K562 (cell line): Measurements from ENCODE around the gene MYADML2. TPM values are rescaled to one million over a fixed set of nuclear protein-coding genes. Genes with fewer than 3 reads are reported as not detected.

ENCODE experiments used
- CXXC5 ChIP-seq: fragments of 250-450 bp; sonication (Bioruptor Pico); IDR thresholded peaks from 2 replicates; pipeline ENCODE4 v1.8.0; 2022; ENCODE audit warnings: inconsistent platforms, mild to moderate bottlenecking, moderate library complexity
- DACH1 ChIP-seq: fragments of 450-650 bp; IDR thresholded peaks from 2 replicates; pipeline ENCODE4 v1.6.1; 2018; ENCODE audit not compliant: partially characterized antibody
- GATAD2A ChIP-seq: fragments of 450-650 bp; IDR thresholded peaks from 2 replicates; pipeline ENCODE4 v1.6.1; 2017
- HDAC1 ChIP-seq, 2 experiments: fragments of 450-650 bp; IDR thresholded peaks; 2 replicates each; pipeline ENCODE4 v1.6.1; 2016 to 2017; ENCODE audit warnings: inconsistent platforms in 1 of 2, mild to moderate bottlenecking in 1 of 2, moderate library complexity in 1 of 2
- MLLT1 ChIP-seq, 2 experiments: fragments of 450-650 bp; IDR thresholded peaks; 2 replicates each; pipeline ENCODE4 v1.6.1; 2016
- TARDBP ChIP-seq: fragments of 450-650 bp; IDR thresholded peaks from 2 replicates; pipeline ENCODE4 v1.6.1; 2016
- WHSC1 ChIP-seq: IDR thresholded peaks from one replicate; pipeline ENCODE4 v1.6.1; 2012; ENCODE audit warnings: low read length, control low read depth, inconsistent platforms
- ZNF75A ChIP-seq: fragments of 450-650 bp; formaldehyde crosslinking; IDR thresholded peaks from 2 replicates; pipeline ENCODE4 v1.4.0; 2020; ENCODE audit warnings: mild to moderate bottlenecking
- polyA plus RNA-seq, 8 experiments: library from polyadenylated mRNA; depleted of rRNA in 4 of 8; stranded (reverse) in 5 of 8; unstranded in 3 of 8; fragments of >200 nt; fragmentation: Nextera tagmentation in 2 of 8; fragmentation: Illumina TruSeq in 1 of 8; extraction: Ambion mirVana in 2 of 8; extraction: Trizol in 1 of 8; gene quantifications; 2 replicates each; pipeline versions ENCODE4 v1.2.1 to v1.2.3, GENCODE V29; 2011 to 2014; ENCODE audit warnings: inconsistent platforms in 1 of 8, missing spikeins in 1 of 8
- total RNA-seq, 7 experiments: library from RNA; depleted of rRNA in 6 of 7; stranded (reverse); fragments of >200 nt in 6 of 7; fragmentation: Illumina TruSeq in 2 of 7; extraction: Trizol in 2 of 7; gene quantifications; 2 replicates each; pipeline versions ENCODE4 v1.2.1 to v1.2.3, GENCODE V29; 2011 to 2021; ENCODE audit warnings: low replicate concordance in 1 of 7
- TF ChIP-seq, protein P1 (sequence below): fragments of 250-450 bp; sonication (Bioruptor Pico); IDR thresholded peaks from 2 replicates; pipeline ENCODE4 v1.8.0; 2022; ENCODE audit warnings: inconsistent platforms
- TF ChIP-seq, protein P2 (sequence below): fragments of 250-450 bp; sonication (Bioruptor Pico); IDR thresholded peaks from 2 replicates; pipeline ENCODE4 v1.9.0; 2021; ENCODE audit warnings: mild to moderate bottlenecking
- TF ChIP-seq, protein P3 (sequence below): fragments of 200-800 bp; sonication (Bioruptor generic); IDR thresholded peaks from 2 replicates; pipeline ENCODE4 v1.6.1; 2017; ENCODE audit warnings: missing genetic modification characterization, missing compliant biosample characterization
- TF ChIP-seq, protein P4 (sequence below), 2 experiments: fragments of 450-650 bp; formaldehyde crosslinking in 1 of 2; IDR thresholded peaks; 2 replicates each; pipeline versions ENCODE4 v1.4.0 to v1.6.1; 2014 to 2020; ENCODE audit warnings: mild to moderate bottlenecking in 2 of 2, borderline replicate concordance in 1 of 2, low read depth in 1 of 2
- TF ChIP-seq, protein P5 (sequence below): fragments of 250-450 bp; sonication (Bioruptor Pico); IDR thresholded peaks from 2 replicates; pipeline ENCODE4 v1.8.0; 2021; ENCODE audit warnings: moderate library complexity, mild to moderate bottlenecking, inconsistent platforms

Gene MYADML2
- total and polyA plus RNA-seq, 9 of the 15 experiments (the other 6 are each of a cell fraction or from before 2014, with no cell fraction given), result not detected

DNA sequence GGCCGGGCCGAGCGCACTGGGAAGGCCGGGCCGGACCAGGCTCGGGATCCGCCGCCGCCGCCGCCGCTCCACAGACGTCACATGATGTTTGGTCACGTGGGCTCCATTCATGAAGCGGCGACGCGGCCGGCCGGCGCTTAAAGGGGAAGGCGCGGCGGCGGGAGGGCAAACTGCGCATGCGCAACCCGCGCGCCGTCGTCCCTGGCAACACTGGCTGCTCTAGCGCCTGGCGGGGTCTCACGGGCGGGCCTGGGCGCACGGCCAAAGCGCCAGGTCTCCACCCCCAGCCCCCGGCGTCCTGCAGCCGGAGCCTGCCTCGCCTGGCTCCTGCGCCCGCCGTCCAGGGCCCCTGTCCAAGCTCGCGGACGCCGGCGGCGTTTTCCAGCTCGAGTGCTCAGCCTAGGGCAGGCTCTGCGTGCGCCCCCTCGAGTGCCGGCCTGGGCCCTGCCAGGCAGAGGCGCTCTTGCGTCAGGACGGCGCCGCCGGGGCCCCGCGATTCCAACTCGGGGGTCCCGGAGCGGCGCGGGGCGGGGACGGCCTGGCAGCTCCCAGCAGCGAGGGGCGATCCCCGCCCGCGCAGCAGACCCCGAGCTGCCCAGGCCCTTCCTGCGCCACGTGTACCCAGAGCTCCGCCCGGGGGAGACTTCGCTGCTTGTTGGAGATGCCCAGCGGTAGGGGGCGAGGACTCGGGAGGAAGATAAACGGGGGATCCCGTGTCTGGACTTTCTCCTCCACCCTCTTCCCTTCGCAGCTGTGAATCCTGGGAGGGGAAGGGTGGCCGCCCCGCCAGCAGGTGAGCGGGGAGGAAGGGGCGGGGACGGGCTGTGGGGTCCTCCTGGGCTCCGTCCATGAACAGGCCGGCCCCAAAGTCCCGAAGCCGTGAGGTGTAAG, 19.1 kb downstream of the MYADML2 start, which contains the start of gene MAFG (continued):
- TF ChIP-seq, protein P1, sequence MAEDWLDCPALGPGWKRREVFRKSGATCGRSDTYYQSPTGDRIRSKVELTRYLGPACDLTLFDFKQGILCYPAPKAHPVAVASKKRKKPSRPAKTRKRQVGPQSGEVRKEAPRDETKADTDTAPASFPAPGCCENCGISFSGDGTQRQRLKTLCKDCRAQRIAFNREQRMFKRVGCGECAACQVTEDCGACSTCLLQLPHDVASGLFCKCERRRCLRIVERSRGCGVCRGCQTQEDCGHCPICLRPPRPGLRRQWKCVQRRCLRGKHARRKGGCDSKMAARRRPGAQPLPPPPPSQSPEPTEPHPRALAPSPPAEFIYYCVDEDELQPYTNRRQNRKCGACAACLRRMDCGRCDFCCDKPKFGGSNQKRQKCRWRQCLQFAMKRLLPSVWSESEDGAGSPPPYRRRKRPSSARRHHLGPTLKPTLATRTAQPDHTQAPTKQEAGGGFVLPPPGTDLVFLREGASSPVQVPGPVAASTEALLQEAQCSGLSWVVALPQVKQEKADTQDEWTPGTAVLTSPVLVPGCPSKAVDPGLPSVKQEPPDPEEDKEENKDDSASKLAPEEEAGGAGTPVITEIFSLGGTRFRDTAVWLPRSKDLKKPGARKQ (CRISPR knock-in tag), result no peak
- TF ChIP-seq MLLT1 (IDR thresholded peaks at IDR 0.05) (no peak), CXXC5 (CRISPR knock-in tag) (peak; percentile 84), TARDBP (no peak; the same call in 1 of the 2 replicates), WHSC1 (no peak), ZNF75A (CRISPR knock-in tag) (no peak), GATAD2A (no peak), DACH1 (no peak), HDAC1 (IDR thresholded peaks at IDR 0.05) (peak in 1 of 2 experiments; percentile 59; a peak in 1 of 4 replicates)
- TF ChIP-seq, protein P2, sequence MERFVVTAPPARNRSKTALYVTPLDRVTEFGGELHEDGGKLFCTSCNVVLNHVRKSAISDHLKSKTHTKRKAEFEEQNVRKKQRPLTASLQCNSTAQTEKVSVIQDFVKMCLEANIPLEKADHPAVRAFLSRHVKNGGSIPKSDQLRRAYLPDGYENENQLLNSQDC (CRISPR knock-in tag), result peak; percentile 60; the same call in 1 of the 2 replicates
- TF ChIP-seq, protein P3, sequence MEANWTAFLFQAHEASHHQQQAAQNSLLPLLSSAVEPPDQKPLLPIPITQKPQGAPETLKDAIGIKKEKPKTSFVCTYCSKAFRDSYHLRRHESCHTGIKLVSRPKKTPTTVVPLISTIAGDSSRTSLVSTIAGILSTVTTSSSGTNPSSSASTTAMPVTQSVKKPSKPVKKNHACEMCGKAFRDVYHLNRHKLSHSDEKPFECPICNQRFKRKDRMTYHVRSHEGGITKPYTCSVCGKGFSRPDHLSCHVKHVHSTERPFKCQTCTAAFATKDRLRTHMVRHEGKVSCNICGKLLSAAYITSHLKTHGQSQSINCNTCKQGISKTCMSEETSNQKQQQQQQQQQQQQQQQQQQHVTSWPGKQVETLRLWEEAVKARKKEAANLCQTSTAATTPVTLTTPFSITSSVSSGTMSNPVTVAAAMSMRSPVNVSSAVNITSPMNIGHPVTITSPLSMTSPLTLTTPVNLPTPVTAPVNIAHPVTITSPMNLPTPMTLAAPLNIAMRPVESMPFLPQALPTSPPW (CRISPR knock-in tag), result peak; percentile 32
- TF ChIP-seq, protein P4, sequence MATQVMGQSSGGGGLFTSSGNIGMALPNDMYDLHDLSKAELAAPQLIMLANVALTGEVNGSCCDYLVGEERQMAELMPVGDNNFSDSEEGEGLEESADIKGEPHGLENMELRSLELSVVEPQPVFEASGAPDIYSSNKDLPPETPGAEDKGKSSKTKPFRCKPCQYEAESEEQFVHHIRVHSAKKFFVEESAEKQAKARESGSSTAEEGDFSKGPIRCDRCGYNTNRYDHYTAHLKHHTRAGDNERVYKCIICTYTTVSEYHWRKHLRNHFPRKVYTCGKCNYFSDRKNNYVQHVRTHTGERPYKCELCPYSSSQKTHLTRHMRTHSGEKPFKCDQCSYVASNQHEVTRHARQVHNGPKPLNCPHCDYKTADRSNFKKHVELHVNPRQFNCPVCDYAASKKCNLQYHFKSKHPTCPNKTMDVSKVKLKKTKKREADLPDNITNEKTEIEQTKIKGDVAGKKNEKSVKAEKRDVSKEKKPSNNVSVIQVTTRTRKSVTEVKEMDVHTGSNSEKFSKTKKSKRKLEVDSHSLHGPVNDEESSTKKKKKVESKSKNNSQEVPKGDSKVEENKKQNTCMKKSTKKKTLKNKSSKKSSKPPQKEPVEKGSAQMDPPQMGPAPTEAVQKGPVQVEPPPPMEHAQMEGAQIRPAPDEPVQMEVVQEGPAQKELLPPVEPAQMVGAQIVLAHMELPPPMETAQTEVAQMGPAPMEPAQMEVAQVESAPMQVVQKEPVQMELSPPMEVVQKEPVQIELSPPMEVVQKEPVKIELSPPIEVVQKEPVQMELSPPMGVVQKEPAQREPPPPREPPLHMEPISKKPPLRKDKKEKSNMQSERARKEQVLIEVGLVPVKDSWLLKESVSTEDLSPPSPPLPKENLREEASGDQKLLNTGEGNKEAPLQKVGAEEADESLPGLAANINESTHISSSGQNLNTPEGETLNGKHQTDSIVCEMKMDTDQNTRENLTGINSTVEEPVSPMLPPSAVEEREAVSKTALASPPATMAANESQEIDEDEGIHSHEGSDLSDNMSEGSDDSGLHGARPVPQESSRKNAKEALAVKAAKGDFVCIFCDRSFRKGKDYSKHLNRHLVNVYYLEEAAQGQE (IDR thresholded peaks at IDR 0.05; ENCODE audit: borderline replicate concordance), result peak; percentile 89
- TF ChIP-seq, protein P4 (CRISPR knock-in tag; IDR thresholded peaks at IDR 0.05; ENCODE audit: low read depth), result no peak; the same call in 1 of the 2 replicates
- TF ChIP-seq, protein P5, sequence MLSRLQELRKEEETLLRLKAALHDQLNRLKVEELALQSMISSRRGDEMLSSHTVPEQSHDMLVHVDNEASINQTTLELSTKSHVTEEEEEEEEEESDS (CRISPR knock-in tag), result no peak
